KMS-11 (cell line): Measurements from ENCODE around the gene PLXNA2.

Experiments
- H2AFZ ChIP-seq: fragments of 200-600 bp; sonication (generic); 2 replicates; pipeline ENCODE4 v1.6.1; 2016; ENCODE audit warnings: antibody characterized with exemption, mixed run types, low read depth
- H3K27ac ChIP-seq: fragments of 200-600 bp; sonication (generic); 2 replicates; pipeline ENCODE4 v1.6.1; 2016; ENCODE audit warnings: mild to moderate bottlenecking, mixed run types
- H3K27me3 ChIP-seq: fragments of 200-600 bp; sonication (generic); 2 replicates; pipeline ENCODE4 v1.6.1; 2017; ENCODE audit warnings: mild to moderate bottlenecking, low read depth, mixed run types, moderate library complexity; ENCODE audit not compliant: insufficient read depth
- H3K36me3 ChIP-seq: fragments of 200-600 bp; sonication (generic); 2 replicates; pipeline ENCODE4 v1.6.1; 2017; ENCODE audit warnings: mild to moderate bottlenecking, mixed run types; ENCODE audit not compliant: insufficient read depth
- H3K4me1 ChIP-seq: fragments of 200-600 bp; sonication (generic); 2 replicates; pipeline ENCODE4 v1.6.1; 2016; ENCODE audit warnings: mild to moderate bottlenecking, low read depth, mixed run types; ENCODE audit not compliant: poor library complexity, severe bottlenecking
- H3K4me2 ChIP-seq: fragments of 200-600 bp; sonication (generic); 2 replicates; pipeline ENCODE4 v1.7.0; 2016; ENCODE audit warnings: mild to moderate bottlenecking, mixed run types
- H3K4me3 ChIP-seq: fragments of 200-600 bp; sonication (generic); IDR thresholded peaks from 2 replicates; pipeline ENCODE4 v1.6.1; 2017; ENCODE audit warnings: low read depth, low read length, mixed read lengths; ENCODE audit not compliant: insufficient read depth
- H3K79me2 ChIP-seq: fragments of 200-600 bp; sonication (generic); 2 replicates; pipeline ENCODE4 v1.6.1; 2016; ENCODE audit warnings: low read depth, mixed run types; ENCODE audit not compliant: insufficient read depth
- H3K9ac ChIP-seq: fragments of 200-600 bp; sonication (generic); 2 replicates; pipeline ENCODE4 v1.6.1; 2016; ENCODE audit warnings: mild to moderate bottlenecking, mixed run types
- H4K20me1 ChIP-seq: fragments of 200-600 bp; sonication (generic); 2 replicates; pipeline ENCODE4 v1.6.1; 2016; ENCODE audit warnings: mild to moderate bottlenecking, mixed run types; ENCODE audit not compliant: insufficient read depth
- CTCF ChIP-seq: fragments of 200-600 bp; sonication (generic); conservative IDR thresholded peaks from 2 replicates; pipeline ENCODE4 v1.6.1; 2017; ENCODE audit warnings: low read depth, mild to moderate bottlenecking, antibody characterized with exemption, low read length, moderate library complexity, mixed read lengths

The PLXNA2 gene

DNA sequence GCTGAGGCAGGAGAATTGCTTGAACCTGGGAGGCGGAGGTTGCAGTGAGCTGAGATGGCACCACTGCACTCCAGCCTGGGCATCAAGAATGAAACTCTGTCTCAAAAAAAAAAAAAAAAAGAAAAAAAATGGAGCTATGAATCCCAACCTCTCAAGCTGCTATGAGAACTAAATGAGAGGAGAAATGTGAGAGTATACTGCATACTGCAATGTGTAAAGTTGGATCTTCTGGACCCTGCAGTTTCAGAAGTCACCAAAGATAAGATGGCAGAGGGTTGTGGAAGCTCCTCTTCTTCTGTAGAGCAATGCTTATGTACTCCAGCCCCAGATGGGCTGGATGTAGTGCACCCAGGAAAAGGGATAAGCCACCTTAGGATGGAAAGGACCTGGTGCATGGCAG lies 55.6 kb downstream of the PLXNA2 start:
- H3K4me2 ChIP-seq = peak overlapping the region; percentile 9; the same call in 1 of the 2 replicates
- no peak for TF ChIP-seq CTCF
- H3K27me3 ChIP-seq = no peaks in the 10 kb centered on the region
- peaks cover 46% of the 10 kb centered on the region for H3K4me1 ChIP-seq
- H3K4me3 ChIP-seq = no peak overlapping the region
- H4K20me1 ChIP-seq = no peaks in the 10 kb centered on the region
- H2AFZ ChIP-seq = no peak overlapping the region
- H3K79me2 ChIP-seq = no peaks in the 10 kb centered on the region
- H3K36me3 ChIP-seq = no peaks in the 10 kb centered on the region
- no peak overlapping the region for H3K9ac ChIP-seq
- no peak overlapping the region for H3K27ac ChIP-seq

- no peaks in the 10 kb centered on the region for H4K20me1 ChIP-seq
- no peaks in the 10 kb centered on the region for H3K27me3 ChIP-seq
- H3K4me1 ChIP-seq = peaks cover 46% of the 10 kb centered on the region
- no peak overlapping the region for H3K9ac ChIP-seq
- H2AFZ ChIP-seq = peak overlapping the region; percentile 1; the same call in 1 of the 2 replicates
- no peak for TF ChIP-seq CTCF
- H3K4me2 ChIP-seq = peak overlapping the region; percentile 40
- peak overlapping the region; percentile 19; the same call in 1 of the 2 replicates for H3K27ac ChIP-seq
- H3K4me3 ChIP-seq = peak overlapping the region; percentile 6
- H3K36me3 ChIP-seq = no peaks in the 10 kb centered on the region
- H3K79me2 ChIP-seq = no peaks in the 10 kb centered on the region
These were observed 56.6 kb downstream of the PLXNA2 start for GRCh38 chr1:208187499-208188041.

GRCh38 chr1:208185801-208186231 lies 58.4 kb downstream of the PLXNA2 start:
- no peaks in the 10 kb centered on the region for H3K27me3 ChIP-seq
- no peaks in the 10 kb centered on the region for H3K79me2 ChIP-seq
- H3K4me3 ChIP-seq = no peak overlapping the region
- peaks cover 46% of the 10 kb centered on the region for H3K4me1 ChIP-seq
- no peaks in the 10 kb centered on the region for H4K20me1 ChIP-seq
- no peak overlapping the region for H2AFZ ChIP-seq
- no peak for TF ChIP-seq CTCF
- no peak overlapping the region for H3K9ac ChIP-seq
- no peaks in the 10 kb centered on the region for H3K36me3 ChIP-seq
- H3K27ac ChIP-seq = no peak overlapping the region
- H3K4me2 ChIP-seq = peak overlapping the region; percentile 15; the same call in 1 of the 2 replicates

DNA sequence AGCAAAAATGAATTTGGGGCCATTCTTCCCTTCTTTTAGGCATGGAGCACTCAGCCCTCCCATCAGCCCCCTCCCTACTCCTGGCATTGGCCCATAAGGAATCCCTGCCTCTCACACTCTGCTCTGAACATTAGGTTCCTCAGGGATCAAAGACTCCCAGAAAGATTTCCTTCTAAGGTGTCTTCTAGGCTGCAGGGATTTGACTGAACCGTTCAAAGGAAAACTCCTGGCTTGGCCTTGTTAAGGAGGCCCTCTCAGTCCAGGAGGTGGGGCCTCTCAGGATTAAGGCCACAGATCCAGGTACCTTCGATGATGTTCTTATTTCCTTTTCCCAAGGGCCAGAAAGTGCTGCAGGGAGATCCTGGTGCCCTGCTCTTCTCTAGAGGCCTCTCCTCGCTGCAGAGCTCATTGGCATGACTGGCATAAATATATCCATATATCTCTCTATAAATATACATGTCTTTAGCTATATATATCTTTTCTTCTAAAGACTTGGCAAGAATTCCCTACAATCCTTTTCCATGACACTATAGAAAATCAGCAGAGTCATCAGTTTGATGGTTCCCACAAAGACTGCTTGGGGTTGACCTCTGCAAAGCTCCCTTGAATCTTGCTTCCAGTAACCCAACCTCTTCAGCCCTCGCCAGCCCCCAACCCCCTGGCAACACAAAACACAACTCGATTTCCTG lies 59.1 kb downstream of the PLXNA2 start:
- no peak overlapping the region for H3K4me3 ChIP-seq
- no peak overlapping the region for H2AFZ ChIP-seq
- peaks cover 46% of the 10 kb centered on the region for H3K4me1 ChIP-seq
- TF ChIP-seq CTCF = no peak
- H3K4me2 ChIP-seq = 0 out of 2 replicates have a peak overlapping the region, but pooled peaks have one; percentile 15
- no peaks in the 10 kb centered on the region for H3K36me3 ChIP-seq
- no peaks in the 10 kb centered on the region for H4K20me1 ChIP-seq
- no peaks in the 10 kb centered on the region for H3K27me3 ChIP-seq
- H3K79me2 ChIP-seq = no peaks in the 10 kb centered on the region
- no peak overlapping the region for H3K27ac ChIP-seq
- H3K9ac ChIP-seq = no peak overlapping the region
